Hematopoietic multipotent progenitor cell (in vitro differentiated cells): ENCODE data around the gene CPNE6. TPM values are rescaled to one million over a fixed set of nuclear protein-coding genes. Genes with fewer than 3 reads are reported as not detected.
A peak's percentile ranks its signal among the peaks of the same experiment; 100 is the strongest.

Experiments used
- DNase-seq, 3 donors: peaks; one replicate each; pipeline ENCODE4 v3.0.0-alpha.2; 2011 to 2015; ENCODE audit warnings: low read depth in 2 of 3, low spot score in 2 of 3
- total RNA-seq: library from RNA; depleted of rRNA; stranded (reverse); fragments of >200 nt; gene quantifications from one replicate; pipeline ENCODE4 v1.2.3, GENCODE V29; 2012

CPNE6 gene
- total RNA-seq, 1 donor: not detected

GRCh38 chr14:24068711-24069410 is 2.5 kb upstream of the CPNE6 start:
- no peak for DNase-seq

GRCh38 chr14:24069411-24069735 is 2.0 kb upstream of the CPNE6 start:
- no peak for DNase-seq

DNA sequence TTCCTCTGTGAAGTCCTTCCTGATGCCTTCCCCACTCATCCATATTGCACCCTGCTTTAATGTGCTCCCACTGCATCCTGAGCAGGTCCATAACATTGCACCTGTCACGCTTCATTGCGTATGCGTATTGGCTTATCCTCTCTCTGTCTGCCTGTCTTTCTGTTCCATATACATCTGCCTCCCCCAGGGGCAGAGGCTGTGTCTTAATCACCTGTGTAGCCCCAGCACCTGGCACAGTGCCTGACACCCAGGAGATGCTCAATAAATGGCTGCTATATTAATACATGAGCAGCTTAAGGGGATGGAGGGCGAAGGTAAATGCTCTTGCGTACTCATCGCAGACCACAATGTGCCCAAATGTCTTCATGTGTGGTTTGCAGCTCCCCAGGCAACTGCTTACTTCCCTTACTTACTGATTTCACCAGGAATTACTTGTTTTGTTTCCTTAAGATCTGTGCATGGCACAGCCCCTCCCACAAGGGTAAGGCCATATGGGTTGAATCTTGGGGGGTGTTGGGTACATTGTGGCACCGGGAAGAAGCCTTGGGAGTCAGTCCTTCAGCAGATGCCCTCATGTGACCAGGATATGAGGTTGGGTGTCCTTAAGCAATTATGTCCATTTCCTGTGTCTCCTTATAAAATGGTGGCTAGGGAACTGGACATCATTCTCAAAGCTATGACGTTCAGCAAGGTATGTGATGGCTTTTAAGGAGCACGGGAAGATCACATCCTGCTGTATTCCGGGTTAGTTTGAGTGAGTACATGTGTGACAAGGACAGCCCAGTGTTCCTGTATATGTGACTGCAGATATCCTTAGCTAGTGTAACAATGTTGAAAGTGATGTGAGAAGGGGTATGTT is 848 bp upstream of the CPNE6 start:
- DNase-seq: no peak

DNA sequence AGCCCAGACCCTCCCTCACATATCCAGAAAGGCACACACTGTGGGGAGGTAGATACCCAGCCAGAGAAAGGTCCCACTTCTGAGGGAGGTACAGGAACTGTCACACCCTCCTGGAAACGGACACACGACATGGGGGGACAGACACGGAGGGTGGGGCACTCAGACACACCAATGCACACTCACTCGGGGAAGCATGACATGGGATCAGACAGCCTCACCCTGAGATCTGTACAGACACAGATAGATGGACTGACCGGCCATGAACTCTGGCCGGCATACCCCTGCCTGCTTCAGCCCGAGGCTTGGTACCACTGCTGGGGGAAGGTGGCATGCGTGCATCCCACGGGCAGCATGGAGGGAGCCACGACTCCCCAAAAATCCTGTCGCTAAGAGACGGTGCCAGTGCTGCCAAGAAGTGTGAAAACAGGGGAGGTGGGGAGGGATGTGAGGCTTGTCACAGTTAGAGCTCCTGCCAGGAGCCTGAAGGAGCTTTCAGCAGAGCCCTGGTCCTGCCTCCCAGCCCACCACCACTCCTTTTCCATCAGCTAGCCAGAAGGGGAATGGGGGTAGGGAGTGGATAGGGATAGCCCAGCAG is 571 bp downstream of the CPNE6 start:
- DNase-seq: no peak

DNA sequence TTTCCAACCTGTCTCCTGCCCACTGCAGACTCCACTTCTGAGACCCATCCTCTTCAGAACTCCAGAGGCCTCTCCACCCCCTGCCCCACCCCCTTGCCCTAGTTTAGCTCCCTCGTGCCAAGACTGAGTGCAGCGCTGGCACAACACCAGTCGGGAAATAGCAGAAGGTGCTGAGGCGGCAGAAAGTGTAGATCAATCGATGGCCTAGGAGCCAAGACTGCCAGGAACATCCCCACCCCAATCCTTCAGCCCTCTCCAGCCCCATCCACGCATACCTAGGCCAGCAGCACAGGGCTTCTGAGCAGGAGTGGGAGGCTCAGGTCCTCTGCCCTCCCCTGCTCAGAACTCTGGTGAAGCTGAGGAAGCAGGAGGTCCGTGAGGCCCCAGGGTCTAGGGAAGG is 1.1 kb downstream of the CPNE6 start:
- DNase-seq: no peak

DNA sequence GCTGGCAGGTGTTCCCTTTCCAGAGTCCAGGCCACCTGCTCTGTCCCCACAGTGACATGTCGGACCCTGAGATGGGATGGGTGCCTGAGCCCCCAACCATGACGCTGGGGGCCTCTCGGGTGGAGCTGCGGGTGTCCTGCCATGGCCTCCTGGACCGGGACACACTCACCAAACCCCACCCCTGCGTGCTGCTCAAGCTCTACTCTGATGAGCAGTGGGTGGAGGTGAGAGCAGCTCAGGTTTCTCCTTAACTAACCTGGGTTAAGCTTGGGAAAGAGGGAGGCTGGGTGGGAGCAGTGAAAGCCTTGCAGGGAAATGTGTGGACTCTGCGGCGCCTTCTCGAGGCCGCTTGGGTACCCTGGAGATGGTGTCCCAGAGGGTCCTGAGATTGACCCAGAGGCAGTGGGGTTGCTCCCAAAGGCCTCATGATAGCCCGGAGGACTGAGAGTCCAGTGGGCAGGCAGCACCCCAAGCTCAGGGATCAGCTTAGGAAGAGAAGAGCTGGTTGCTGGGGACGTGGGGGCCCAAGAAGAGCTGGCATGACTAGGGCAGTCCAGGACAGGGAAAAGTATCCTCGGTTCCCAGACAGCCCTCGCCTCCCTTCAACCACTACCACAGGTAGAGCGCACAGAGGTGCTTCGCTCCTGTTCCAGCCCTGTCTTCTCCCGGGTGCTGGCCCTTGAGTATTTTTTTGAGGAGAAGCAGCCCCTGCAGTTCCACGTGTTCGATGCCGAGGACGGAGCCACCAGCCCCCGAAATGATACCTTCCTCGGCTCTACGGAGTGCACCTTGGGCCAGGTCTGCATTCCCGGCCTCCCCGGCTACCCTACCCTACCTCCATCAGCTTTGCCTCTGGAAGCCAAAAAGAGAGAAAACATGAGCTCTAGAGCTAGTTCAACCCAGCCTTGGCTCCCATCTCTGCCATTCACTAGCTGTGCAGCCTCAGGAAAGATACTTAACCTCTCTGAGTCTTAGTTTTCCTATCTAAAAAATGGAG is 1.8 kb downstream of the CPNE6 start:
- DNase-seq: no peak

DNA sequence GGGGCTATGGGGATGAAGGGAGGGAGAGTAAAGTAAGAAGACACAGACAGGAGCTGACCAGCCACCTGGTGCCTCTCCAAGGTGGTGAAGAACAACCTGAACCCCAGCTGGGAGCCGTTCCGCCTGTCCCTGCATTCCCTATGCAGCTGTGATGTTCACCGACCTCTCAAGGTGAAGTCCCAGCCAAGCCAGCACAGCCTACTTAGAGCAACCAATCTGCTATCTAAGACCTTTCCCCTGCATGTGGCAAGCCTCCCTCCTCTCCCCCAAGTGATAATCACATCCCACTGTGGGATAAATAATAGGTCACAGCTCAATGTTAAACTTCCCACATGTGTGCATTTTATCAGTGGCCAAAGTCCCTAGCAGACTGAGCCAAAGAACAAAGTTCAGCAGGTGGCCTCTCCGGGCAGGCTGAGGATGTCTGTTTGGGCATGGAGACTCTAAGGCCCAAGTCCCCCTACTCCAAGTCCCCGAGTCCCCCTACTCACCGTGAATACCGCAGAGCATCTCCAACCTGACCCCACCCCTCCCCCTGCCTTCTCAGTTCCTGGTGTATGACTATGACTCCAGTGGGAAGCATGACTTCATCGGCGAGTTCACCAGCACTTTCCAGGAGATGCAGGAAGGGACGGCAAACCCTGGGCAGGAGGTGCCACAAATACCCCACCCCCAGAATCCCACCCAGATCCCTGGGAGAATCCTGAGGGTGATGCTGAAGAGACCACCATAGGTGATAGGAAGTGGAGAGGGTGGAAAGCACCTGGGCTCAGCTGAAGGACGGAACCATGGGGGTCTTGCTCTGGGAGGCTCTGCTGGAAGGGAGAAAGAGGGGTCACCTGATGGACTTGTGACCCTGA is 3.5 kb downstream of the CPNE6 start:
- no peak for DNase-seq

- DNase-seq: no peak
These were observed 4.3 kb downstream of the CPNE6 start for GRCh38 chr14:24075485-24076301.

GRCh38 chr14:24076302-24076601 is 4.9 kb downstream of the CPNE6 start:
- DNase-seq: no peak

GRCh38 chr14:24077086-24077485 is 5.7 kb downstream of the CPNE6 start:
- no peak for DNase-seq

DNA sequence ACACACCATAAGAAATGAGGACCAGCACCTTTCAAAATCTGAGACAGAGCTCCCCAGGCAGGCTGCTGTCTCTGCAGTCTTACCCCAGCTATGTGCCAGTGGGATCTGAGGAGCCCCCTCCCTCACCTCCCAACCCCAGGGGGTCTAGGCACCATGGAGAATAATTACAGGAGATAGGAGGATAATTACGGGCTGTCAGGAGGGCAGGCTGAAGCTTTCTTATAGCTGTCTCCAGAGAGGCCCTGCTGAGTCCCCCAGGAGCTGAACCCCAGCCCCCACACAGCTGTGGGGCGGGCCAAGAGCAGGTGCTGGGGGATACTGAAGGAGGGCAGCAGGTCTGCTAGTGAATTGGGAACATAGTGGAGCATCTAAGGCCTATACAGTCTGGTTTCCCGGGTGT is 6.8 kb downstream of the CPNE6 start:
- DNase-seq: no peak

GRCh38 chr14:24079491-24080141 is 8.3 kb downstream of the CPNE6 start:
- peak in 2 of 3 donors; percentile 49 to 82 for DNase-seq

DNA sequence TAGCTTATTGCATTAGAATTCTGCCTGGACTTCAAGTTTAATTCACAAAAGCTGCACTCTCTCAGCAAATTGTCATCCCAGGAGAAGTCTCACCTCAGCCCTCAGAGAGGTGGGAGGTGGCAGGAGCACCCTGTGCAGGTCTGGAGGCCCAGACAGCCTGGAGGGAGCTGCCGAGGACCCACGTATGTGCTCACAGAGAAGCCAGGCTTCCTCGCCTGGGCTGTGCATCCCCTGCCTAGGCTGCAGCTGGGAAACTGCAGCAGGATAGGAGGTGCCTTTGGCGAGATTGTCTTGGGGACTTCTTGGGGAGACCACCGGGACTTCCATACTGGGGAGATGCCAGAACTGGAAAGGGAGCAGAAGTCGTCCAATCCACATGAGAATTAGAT is 8.8 kb downstream of the CPNE6 start:
- no peak for DNase-seq

DNA sequence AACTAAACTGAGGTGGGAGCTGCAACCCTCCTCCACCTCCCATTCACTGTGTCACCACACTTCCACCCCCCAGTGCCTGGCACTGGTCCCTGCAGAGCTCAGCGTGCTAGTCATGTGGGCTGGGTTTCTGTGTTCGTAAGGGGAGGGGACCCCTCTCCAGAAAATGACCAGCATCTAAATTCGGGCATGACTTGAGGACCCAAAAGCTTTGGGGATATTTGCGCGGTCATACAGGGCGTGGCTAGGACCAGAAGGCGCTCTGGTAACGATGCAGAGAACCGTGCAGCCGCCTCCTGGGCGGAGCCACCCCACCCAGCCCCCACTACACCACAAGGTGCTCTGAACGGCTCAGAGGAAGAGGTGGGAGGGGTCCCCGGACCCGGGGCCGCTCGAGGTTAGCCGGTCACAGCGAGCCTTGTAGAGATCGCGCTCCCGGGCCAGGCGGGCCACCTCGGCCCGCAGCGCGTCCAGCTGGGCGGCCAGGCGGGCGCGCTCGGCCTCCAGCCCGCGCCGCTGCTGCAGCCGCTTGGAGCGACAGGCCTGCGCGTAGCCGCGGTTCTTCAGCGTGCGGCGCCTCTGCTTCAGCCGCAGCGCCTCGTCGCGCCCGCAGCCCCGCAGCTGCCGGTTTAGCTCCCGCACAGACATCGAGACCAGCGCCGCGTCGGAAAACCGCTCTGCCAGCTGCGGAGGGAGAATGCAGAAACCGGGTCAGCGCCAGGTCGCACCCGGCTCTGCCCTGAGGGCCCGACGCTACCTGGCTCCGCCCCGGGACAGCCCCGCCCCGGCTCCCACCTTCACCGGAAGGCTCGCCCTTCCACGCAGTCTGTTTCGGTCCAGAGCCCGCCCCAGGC is 9.8 kb downstream of the CPNE6 start:
- DNase-seq: peak; percentile 37 to 64 (median 55)

DNA sequence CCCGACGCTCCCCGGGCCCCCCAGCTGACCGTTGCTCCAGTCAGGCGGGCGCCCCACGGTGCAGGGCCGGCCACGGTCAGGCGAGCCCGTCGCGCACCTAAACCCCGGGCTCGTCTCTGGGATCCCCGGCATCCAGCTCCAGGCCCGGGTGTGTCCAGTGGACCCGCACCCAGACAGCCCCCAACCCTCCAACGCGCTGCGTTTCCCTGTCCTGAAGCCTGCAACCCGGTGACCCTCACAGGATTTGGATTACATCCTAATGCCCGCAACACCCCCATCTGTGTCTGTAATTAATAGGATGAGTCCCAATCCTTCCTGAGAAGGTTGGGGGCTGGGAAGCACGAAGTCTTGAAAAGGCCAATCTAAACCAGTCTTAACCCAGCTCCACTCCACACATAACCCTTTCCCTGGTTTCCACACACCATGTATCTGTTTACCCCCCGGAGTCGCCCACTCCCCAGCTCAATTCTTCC is 10.4 kb downstream of the CPNE6 start:
- DNase-seq: no peak

DNA sequence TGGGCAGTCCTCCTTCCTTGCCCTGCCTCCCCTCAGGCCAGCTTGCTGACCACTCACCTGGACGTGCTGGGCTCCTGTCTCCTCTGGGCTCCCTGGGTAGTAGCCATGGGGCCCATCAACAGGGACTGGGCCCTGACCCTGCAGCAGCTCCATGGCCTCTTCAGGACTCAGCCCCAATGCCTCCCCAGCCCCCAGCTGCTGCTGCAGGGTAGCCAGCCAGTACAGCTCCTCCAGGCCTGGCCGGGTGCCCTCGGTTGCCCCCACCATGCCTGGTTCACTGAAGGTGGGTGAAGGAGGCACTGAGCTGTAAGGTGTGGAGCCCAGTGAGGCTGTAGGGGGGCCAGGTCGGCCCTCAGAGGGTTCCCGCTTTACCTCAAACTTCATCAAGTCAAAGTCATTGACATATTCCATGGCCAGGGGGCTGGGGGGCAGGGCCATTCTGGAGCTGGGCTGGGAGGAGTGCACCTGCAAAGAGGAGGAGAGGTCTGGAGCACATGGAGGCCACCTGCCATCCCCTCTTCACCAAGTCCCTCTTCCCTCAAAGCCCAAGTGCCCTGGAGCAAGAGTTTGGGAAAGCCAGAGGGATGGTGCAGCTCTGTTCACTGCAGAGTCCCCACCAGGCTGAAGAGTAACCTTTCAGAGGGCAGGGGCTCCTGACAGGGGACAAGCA is 11.2 kb downstream of the CPNE6 start:
- no peak for DNase-seq

DNA sequence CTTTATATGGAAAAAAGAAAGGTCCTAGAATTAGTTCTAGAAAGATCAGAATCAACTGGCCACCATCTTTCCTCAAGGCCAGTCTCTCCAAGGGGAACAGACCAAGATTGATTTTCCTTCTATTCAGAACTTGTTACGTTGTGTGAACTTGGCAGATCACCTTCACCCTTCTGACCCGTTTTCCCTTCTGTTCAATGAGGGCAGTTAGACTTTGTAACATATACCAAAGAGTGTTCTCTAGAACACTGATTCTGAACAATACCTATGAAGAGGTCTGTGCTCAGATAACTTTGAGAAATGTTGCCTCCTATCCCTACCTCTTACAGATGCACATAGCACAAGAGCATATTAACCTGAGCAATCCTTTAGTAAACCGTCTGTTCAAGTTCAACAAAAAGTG is 12.1 kb downstream of the CPNE6 start:
- no peak for DNase-seq
